ENCODE measurements around the gene SLX1A. TPM values are rescaled to one million over a fixed set of nuclear protein-coding genes. Genes with fewer than 3 reads are reported as not detected.
A peak's percentile ranks its signal among the peaks of the same experiment; 100 is the strongest.

SLX1A gene
- total and polyA plus RNA-seq, 10 of the 15 experiments (the other 5 are each of a cell fraction or from before 2014, with no cell fraction given) = 2.5 to 123 (median 28.9) TPM

- TF ChIP-seq PBX3 (IDR thresholded peaks at IDR 0.05; ENCODE audit: insufficient replicate concordance, low read depth, low read length) (peak; percentile 52), MEF2B (IDR thresholded peaks at IDR 0.05; ENCODE audit: partially characterized antibody, poor library complexity, severe bottlenecking) (peak; percentile 64), LARP7 (IDR thresholded peaks at IDR 0.05) (peak; percentile 95), RB1 (IDR thresholded peaks at IDR 0.05; ENCODE audit: borderline replicate concordance) (peak; percentile 79; the same call in 1 of the 2 replicates), MYC (IDR thresholded peaks at IDR 0.05; ENCODE audit: insufficient read depth, insufficient read length, insufficient replicate concordance, low read length, severe bottlenecking) (no peak), CHD1 (IDR thresholded peaks at IDR 0.05; ENCODE audit: low read depth, low read length) (no peak), POU2F2 (IDR thresholded peaks at IDR 0.05; ENCODE audit: borderline replicate concordance, low read depth, low read length) (peak; percentile 65; the same call in 2 of the 3 replicates), SIX5 (IDR thresholded peaks at IDR 0.05; ENCODE audit: low read depth, low read length, severe bottlenecking) (no peak), TAF1 (IDR thresholded peaks at IDR 0.05; ENCODE audit: borderline replicate concordance, low read depth, low read length) (peak; percentile 96), MAX (IDR thresholded peaks at IDR 0.05; ENCODE audit: low read depth, low read length) (peak; percentile 45; the same call in 1 of the 2 replicates), ZNF217 (IDR thresholded peaks at IDR 0.05) (peak; percentile 83), SKIL (IDR thresholded peaks at IDR 0.05; ENCODE audit: low read depth, poor library complexity, severe bottlenecking) (no peak), MXI1 (IDR thresholded peaks at IDR 0.05; ENCODE audit: low read depth, low read length) (peak; percentile 37; the same call in 1 of the 2 replicates), TCF12 (IDR thresholded peaks at IDR 0.05; ENCODE audit: low read depth, low read length) (peak; percentile 6; the same call in 1 of the 2 replicates), E2F8 (IDR thresholded peaks at IDR 0.05; ENCODE audit: low read depth, partially characterized antibody) (no peak), ZNF687 (IDR thresholded peaks at IDR 0.05) (0 out of 2 replicates have a peak, but pooled peaks have one; percentile 18), ZNF24 (IDR thresholded peaks at IDR 0.05) (no peak)
Measured at GRCh38 chr16:30183233-30184095, 10.2 kb upstream of the SLX1A start, which contains the start of gene CORO1A (continued).

Data from GM12878 (cell line).